Measurements from ENCODE around the gene NT5C3B.
A peak's percentile ranks its signal among the peaks of the same experiment; 100 is the strongest.

NT5C3B gene

DNA sequence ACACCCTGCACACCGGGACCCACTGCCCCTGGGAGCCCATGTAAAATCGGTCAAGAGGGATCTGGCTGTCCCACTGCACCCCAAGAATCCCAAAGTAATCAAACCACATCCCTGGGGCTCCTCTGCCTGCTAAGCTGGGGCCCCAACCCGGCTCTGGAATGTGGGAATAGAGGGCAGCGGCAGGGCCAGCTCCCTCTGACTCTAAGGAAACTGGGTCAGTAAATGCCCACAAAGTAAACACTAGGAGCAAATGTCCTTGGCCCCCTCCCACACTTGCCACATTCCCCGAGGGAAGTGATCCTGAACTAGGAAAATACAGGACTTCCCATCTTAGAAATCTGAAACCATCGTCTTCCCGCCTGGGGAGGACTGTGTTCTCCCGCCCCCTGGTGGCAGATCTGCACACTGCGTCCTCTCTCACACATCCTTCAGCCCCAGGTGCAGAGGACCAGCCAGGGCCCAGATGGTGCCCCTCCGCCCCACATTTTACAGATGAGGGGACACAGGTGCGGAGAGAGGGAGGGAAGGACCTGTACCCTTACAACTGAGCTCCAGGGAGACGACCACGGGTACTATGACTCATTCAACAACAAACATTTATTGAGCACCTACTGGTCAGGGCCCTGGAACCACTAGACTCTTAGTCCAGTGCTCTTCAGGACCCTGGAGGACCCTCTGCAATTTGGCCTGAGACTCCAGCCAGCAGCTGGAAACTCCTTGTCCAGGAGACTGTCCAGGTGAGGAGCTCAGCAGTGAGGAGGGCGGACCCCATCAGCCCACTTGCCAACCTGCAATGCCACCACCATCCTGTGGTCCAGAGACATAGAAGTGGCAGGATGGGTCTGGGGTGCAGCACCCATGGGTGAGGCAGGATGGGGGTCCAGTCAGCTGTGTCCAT, 34.4 kb downstream of the NT5C3B start:
- H3K36me3 ChIP-seq, result peaks cover 21% of the 10 kb centered on the region
- peaks cover 7% of the 10 kb centered on the region for H3K4me1 ChIP-seq
- peak; percentile 84 for DNase-seq
- H3K9me3 ChIP-seq, result no peaks in the 10 kb centered on the region
- H3K27me3 ChIP-seq, result no peaks in the 10 kb centered on the region
- H3K4me3 ChIP-seq (ENCODE audit: low read depth, low read length), result 0 out of 2 replicates have a peak overlapping the region, but pooled peaks have one; percentile 8
- TF ChIP-seq, protein P1, sequence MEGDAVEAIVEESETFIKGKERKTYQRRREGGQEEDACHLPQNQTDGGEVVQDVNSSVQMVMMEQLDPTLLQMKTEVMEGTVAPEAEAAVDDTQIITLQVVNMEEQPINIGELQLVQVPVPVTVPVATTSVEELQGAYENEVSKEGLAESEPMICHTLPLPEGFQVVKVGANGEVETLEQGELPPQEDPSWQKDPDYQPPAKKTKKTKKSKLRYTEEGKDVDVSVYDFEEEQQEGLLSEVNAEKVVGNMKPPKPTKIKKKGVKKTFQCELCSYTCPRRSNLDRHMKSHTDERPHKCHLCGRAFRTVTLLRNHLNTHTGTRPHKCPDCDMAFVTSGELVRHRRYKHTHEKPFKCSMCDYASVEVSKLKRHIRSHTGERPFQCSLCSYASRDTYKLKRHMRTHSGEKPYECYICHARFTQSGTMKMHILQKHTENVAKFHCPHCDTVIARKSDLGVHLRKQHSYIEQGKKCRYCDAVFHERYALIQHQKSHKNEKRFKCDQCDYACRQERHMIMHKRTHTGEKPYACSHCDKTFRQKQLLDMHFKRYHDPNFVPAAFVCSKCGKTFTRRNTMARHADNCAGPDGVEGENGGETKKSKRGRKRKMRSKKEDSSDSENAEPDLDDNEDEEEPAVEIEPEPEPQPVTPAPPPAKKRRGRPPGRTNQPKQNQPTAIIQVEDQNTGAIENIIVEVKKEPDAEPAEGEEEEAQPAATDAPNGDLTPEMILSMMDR (IDR thresholded peaks at IDR 0.05; ENCODE audit: low read depth, low read length), result peak; percentile 96

DNA sequence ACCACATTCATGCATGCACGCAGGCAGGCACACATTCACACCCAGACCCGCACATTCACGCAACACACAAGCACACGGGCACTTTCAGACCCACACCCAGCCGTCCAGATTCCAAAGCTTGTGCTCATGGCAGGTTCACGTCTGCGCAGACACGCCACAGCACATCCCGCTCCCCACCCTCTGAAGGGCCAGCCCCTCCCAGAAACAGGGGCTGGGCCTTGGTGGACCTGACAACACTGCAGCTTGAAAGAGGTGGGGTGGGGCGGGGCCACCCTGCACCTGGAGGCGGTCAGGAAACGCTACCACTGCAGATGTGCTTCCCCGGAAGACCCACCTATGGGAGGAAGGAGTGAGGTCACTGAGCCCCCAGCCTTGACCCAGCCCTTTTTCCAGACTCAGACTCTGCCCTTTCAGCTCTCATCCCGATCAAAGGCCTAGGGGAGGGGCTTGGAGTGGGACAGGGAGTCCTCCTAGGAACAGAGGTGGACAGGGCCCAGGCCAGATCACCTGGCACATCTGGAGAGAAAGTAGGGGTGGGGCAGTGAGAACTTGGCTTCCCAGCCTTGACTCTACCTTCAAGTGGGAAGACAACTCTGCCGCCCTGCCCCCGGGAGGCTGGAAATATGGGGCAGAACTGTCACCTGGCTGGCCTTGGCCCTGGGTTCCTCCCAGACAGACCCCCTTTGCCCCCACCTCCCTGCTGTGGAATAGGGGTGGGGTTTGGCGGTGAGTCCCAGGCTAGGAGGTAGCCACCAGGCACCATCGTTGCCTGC, 35.2 kb downstream of the NT5C3B start:
- Histone ChIP-seq H3K4me1 (peaks cover 7% of the 10 kb centered on the region), H3K27me3 (no peaks in the 10 kb centered on the region), H3K36me3 (peaks cover 18% of the 10 kb centered on the region), H3K9me3 (no peaks in the 10 kb centered on the region), H3K4me3 (ENCODE audit: low read depth, low read length) (no peak overlapping the region)
- TF ChIP-seq, protein P1 (IDR thresholded peaks at IDR 0.05; ENCODE audit: low read depth, low read length), result no peak
- DNase-seq, result no peak

DNA sequence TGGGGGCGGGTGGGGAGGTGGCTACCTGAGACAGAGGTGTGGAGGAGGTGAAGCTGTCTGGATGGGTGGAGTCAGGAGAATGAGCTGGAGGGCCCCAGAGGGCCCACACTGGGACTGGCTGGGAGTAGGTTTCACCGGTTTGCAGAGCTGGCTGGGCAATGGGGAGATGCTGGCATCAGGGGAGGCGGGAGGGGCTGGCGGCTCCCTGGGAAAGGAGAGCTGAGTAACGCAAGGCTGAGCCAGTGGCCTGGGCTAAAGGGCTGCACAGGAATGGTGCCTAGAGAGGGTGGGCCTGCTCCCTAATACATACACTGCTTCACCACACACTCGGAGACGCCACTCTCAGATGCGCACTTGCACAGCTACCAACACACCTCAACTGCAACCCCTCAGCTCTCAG, 36.7 kb downstream of the NT5C3B start:
- peaks cover 7% of the 10 kb centered on the region for H3K4me1 ChIP-seq
- peaks cover 11% of the 10 kb centered on the region for H3K36me3 ChIP-seq
- no peak overlapping the region for H3K4me3 ChIP-seq (ENCODE audit: low read depth, low read length)
- TF ChIP-seq, protein P1 (IDR thresholded peaks at IDR 0.05; ENCODE audit: low read depth, low read length), result no peak
- no peaks in the 10 kb centered on the region for H3K9me3 ChIP-seq
- DNase-seq, result no peak
- no peaks in the 10 kb centered on the region for H3K27me3 ChIP-seq

DNA sequence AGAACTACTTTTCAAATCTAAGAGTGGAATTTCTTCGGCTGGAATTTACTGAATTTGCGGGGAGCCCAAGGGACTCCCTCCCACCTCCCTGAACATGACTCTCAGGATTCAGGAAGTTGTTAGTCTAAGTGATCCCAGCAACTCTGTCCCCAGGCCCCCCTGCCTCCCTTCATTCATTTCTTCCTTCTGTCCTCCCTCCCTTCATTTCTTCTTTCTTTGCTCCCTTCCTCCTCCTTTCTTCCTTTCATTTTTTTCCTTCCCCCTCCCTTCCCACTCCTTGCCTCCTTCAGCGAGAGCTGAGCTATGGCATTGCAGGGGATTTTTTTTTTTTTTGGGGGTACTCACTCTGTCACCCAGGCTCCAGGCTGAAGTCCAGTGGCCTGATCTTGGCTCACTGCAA, 38.7 kb downstream of the NT5C3B start:
- H3K27me3 ChIP-seq, result no peaks in the 10 kb centered on the region
- H3K4me3 ChIP-seq (ENCODE audit: low read depth, low read length), result no peak overlapping the region
- no peaks in the 10 kb centered on the region for H3K9me3 ChIP-seq
- peaks cover 5% of the 10 kb centered on the region for H3K36me3 ChIP-seq
- DNase-seq, result no peak
- TF ChIP-seq, protein P1 (IDR thresholded peaks at IDR 0.05; ENCODE audit: low read depth, low read length), result no peak
- peaks cover 21% of the 10 kb centered on the region for H3K4me1 ChIP-seq

DNA sequence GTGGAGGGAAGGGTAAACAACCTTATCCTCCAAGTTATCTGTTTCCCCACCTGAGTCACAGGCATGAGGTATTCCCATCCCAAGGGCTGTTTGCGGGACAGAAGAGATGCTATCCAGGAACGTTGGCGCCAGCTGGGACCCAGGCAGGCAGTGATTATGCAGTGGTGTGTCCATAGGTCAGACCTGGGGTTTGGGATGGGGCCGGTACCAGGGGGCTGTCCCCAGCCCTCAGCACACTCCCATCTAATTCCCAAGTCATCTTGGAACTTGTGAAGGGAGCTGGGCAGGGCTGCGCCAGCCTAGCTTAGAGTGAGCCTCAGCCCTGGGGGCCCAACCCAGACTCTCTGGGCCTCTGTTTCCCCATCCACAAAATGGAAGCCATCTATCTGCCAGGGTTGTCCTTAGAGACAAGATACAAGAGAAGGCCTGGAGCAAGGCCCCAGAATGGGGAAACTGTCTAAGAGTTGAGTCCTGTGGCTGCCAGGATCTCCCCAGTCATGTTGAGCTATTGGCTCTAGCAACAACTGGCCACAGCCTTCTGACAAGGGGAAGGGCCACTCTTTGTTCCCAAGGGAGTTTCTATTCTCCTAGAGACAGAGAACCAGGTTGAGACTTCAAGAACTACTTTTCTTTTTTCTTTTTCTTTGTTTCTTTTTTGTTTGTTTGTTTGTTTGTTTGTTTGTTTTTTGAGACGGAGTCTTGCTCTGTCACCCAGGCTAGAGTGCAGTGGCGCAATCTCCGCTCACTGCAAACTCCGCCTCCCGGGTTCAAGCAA, 39.7 kb downstream of the NT5C3B start:
- TF ChIP-seq, protein P1 (IDR thresholded peaks at IDR 0.05; ENCODE audit: low read depth, low read length), result no peak
- Histone ChIP-seq H3K36me3 (no peaks in the 10 kb centered on the region), H3K4me3 (ENCODE audit: low read depth, low read length) (no peak overlapping the region), H3K9me3 (no peaks in the 10 kb centered on the region), H3K4me1 (peaks cover 20% of the 10 kb centered on the region), H3K27me3 (no peaks in the 10 kb centered on the region)
- no peak for DNase-seq

All from BE2C (cell line).